B cell (primary cell): ENCODE results near the gene MLLT10. TPM values are rescaled to one million over a fixed set of nuclear protein-coding genes. Genes with fewer than 3 reads are reported as not detected.

Source experiments
- ATAC-seq: fragments of 200-7000 bp; cut with Tn5 transposase; one replicate; pipeline ENCODE4 v1.10.0; 2021; ENCODE audit warnings: low read depth, mild to moderate bottlenecking, moderate number of reproducible peaks, moderate library complexity
- CTCF ChIA-PET: fragments of 350-600 bp; sonication (Branson Sonifier 250); formaldehyde crosslinking; loops from one replicate; lab custom pipeline; 2021; ENCODE audit warnings: antibody characterized with exemption, inconsistent platforms; lab: Charles Lee
- POLR2A ChIA-PET: fragments of 350-600 bp; sonication (Branson Sonifier 250); formaldehyde crosslinking; loops from one replicate; lab custom pipeline; 2021; ENCODE audit warnings: antibody characterized with exemption; lab: Charles Lee
- DNase-seq: peaks from one replicate; pipeline ENCODE4 v3.0.0; 2013
- H2AFZ ChIP-seq: 2 replicates; pipeline ENCODE4 v1.6.1; 2012; ENCODE audit warnings: mild to moderate bottlenecking, low read depth, low read length; ENCODE audit not compliant: insufficient read depth, poor library complexity, severe bottlenecking
- H3K27ac ChIP-seq, 2 donors: 1 replicate in 1 of 2; 2 replicates in 1 of 2; pipeline ENCODE4 v1.5.1; 2012 to 2013; ENCODE audit warnings: low read length in 2 of 2, mild to moderate bottlenecking in 2 of 2, moderate library complexity in 1 of 2
- H3K27me3 ChIP-seq, 4 experiments: fragments of 200-600 bp in 1 of 4; sonication (generic) in 1 of 4; replicated peaks in 1 of 4; 1 replicate in 2 of 4; 2 replicates in 2 of 4; pipeline versions ENCODE4 v1.6.1 to v1.7.0; 2013 to 2016; ENCODE audit warnings: low read length in 3 of 4, mild to moderate bottlenecking in 2 of 4, mixed read lengths in 1 of 4, moderate library complexity in 1 of 4; ENCODE audit not compliant: insufficient read depth in 4 of 4, control insufficient read depth in 3 of 4; ENCODE audit errors: control extremely low read depth in 1 of 4
- H3K36me3 ChIP-seq, 2 experiments: replicated peaks in 1 of 2; 1 replicate in 1 of 2; 2 replicates in 1 of 2; pipeline versions ENCODE4 v1.6.1 to v1.7.1; 2013; ENCODE audit warnings: low read length in 1 of 2; ENCODE audit not compliant: insufficient read depth in 2 of 2, control insufficient read depth in 1 of 2; ENCODE audit errors: control extremely low read depth in 1 of 2, extremely low read depth in 1 of 2
- H3K4me1 ChIP-seq, 2 donors: fragments of 200-600 bp in 1 of 2; sonication (generic) in 1 of 2; 1 replicate in 1 of 2; 2 replicates in 1 of 2; pipeline versions ENCODE4 v1.5.1 to v1.6.1; 2013 to 2017; ENCODE audit warnings: low read length in 2 of 2; ENCODE audit not compliant: control insufficient read depth in 2 of 2, insufficient read depth in 2 of 2
- H3K4me2 ChIP-seq: replicated peaks from 2 replicates; pipeline ENCODE3; 2012; ENCODE audit warnings: mild to moderate bottlenecking, low read depth, low read length; ENCODE audit not compliant: poor library complexity, severe bottlenecking
- H3K4me3 ChIP-seq, 5 experiments: fragments of 200-600 bp in 1 of 5; sonication (generic) in 1 of 5; 1 replicate in 3 of 5; 2 replicates in 2 of 5; pipeline versions ENCODE4 v1.5.1 to v1.7.0; 2011 to 2016; ENCODE audit warnings: low read length in 4 of 5, mild to moderate bottlenecking in 4 of 5, low read depth in 2 of 5, control low read depth in 1 of 5, moderate library complexity in 1 of 5; ENCODE audit not compliant: insufficient read depth in 1 of 5; ENCODE audit errors: control extremely low read depth in 1 of 5, extremely low read depth in 1 of 5
- H3K79me2 ChIP-seq: fragments of 200-600 bp; sonication (generic); one replicate; pipeline ENCODE4 v1.6.0; 2016; ENCODE audit warnings: low read length; ENCODE audit not compliant: control insufficient read depth, insufficient read depth
- H3K9ac ChIP-seq: fragments of 200-600 bp; sonication (generic); 2 replicates; pipeline ENCODE4 v1.6.1; 2017; ENCODE audit warnings: mild to moderate bottlenecking, low read length, moderate library complexity
- H3K9me3 ChIP-seq, 3 donors: one replicate each; pipeline versions ENCODE4 v1.6.1 to v1.7.1; 2013; ENCODE audit warnings: low read length in 2 of 3; ENCODE audit not compliant: control insufficient read depth in 2 of 3, insufficient read depth in 1 of 3; ENCODE audit errors: control extremely low read depth in 1 of 3
- H4K20me1 ChIP-seq: 2 replicates; pipeline ENCODE4 v1.6.0; 2012; ENCODE audit warnings: mild to moderate bottlenecking, low read length; ENCODE audit not compliant: insufficient read depth, control insufficient read depth, poor library complexity, severe bottlenecking
- H3K27ac Mint-ChIP-seq: one replicate; pipeline ENCODE4 v1.8.0; 2021; ENCODE audit warnings: mixed read lengths
- H3K27me3 Mint-ChIP-seq: one replicate; pipeline ENCODE4 v1.8.0; 2021; ENCODE audit warnings: mixed read lengths
- H3K4me1 Mint-ChIP-seq: one replicate; pipeline ENCODE4 v1.8.0; 2021; ENCODE audit warnings: mixed read lengths
- H3K4me3 Mint-ChIP-seq: one replicate; pipeline ENCODE4 v1.8.0; 2021; ENCODE audit warnings: mixed read lengths
- H3K9me3 Mint-ChIP-seq: one replicate; pipeline ENCODE4 v1.8.0; 2022; ENCODE audit warnings: mixed read lengths; ENCODE audit not compliant: insufficient read depth
- CTCF ChIP-seq: fragments of 200-600 bp; IDR thresholded peaks from one replicate; pipeline ENCODE4 v1.8.0; 2022; ENCODE audit warnings: antibody characterized with exemption, mild to moderate bottlenecking
- EZH2 ChIP-seq: IDR thresholded peaks from 2 replicates; pipeline ENCODE4 v1.6.1; 2012; ENCODE audit warnings: borderline replicate concordance, low read depth, mild to moderate bottlenecking, moderate library complexity, low read length; ENCODE audit not compliant: insufficient read depth, poor library complexity, severe bottlenecking
- WGBS: methylation state at CpG from one replicate; pipeline ENCODE4 v1.1.5; 2013; ENCODE audit warnings: missing lambda C conversion rate; ENCODE audit not compliant: insufficient coverage; 5-methylcytosine and 5-hydroxymethylcytosine counted together
- intact Hi-C: fragments of 100-400 bp; cut with micrococcal nuclease; formaldehyde crosslinking; loops from one replicate; pipeline ENCODE4 v1.10.0; 2022
- polyA plus RNA-seq: library from polyadenylated mRNA; depleted of rRNA; stranded (reverse); fragments of >200 nt; gene quantifications from 2 replicates; pipeline ENCODE4 v1.2.3, GENCODE V29; 2012
- total RNA-seq, 2 donors: library from RNA; stranded (reverse); fragments of 120-200 nt in 1 of 2; gene quantifications; 1 replicate in 1 of 2; 2 replicates in 1 of 2; pipeline versions ENCODE4 v1.2.3 to v1.2.4, GENCODE V29; 2013 to 2022

MLLT10 gene
- total and polyA plus RNA-seq, 2 donors (not counting 1 experiment from before 2014, with no cell fraction given), result 21.7 to 70.5 TPM

GRCh38 chr10:21721000-21721665 is 187.1 kb downstream of the MLLT10 start:
- Histone ChIP-seq H3K4me1 (no peaks in the 10 kb centered on the region), H3K27me3 (no peaks in the 10 kb centered on the region), H3K4me3 (no peak overlapping the region), H3K79me2 (no peaks in the 10 kb centered on the region), H3K36me3 (peaks cover 0 to 3% of the 10 kb centered on the region in 2 experiments), H3K4me2 (no peak overlapping the region), H2AFZ (no peak overlapping the region), H3K27ac (no peak overlapping the region), H3K9me3 (no peaks in the 10 kb centered on the region), H4K20me1 (no peaks in the 10 kb centered on the region), H3K9ac (no peak overlapping the region)
- WGBS, result 94% methylated on average over 2 of the region's 6 CpGs
- no peaks in the 10 kb centered on the region for H3K9me3 Mint-ChIP-seq
- no peak overlapping the region for H3K27ac Mint-ChIP-seq
- no peak overlapping the region for H3K4me3 Mint-ChIP-seq
- TF ChIP-seq EZH2 (no peak), CTCF (no peak)
- ATAC-seq (no peak), DNase-seq (no peak)
- intact Hi-C loops, result no loop called here
- H3K27me3 Mint-ChIP-seq, result no peaks in the 10 kb centered on the region
- CTCF ChIA-PET, result interaction anchor here (0.6 to 3.6 kb wide), 2 partner anchors 11 to 45 kb away, joined by 3 to 8 read pairs; no protein-coding TSS in a partner anchor
- no peaks in the 10 kb centered on the region for H3K4me1 Mint-ChIP-seq
- POLR2A ChIA-PET, result no interaction called here

GRCh38 chr10:21722209-21722608 is 188.2 kb downstream of the MLLT10 start:
- Mint-ChIP-seq H3K4me1 (no peaks in the 10 kb centered on the region), H3K27me3 (no peaks in the 10 kb centered on the region), H3K9me3 (no peaks in the 10 kb centered on the region), H3K4me3 (no peak overlapping the region), H3K27ac (no peak overlapping the region)
- no peaks in the 10 kb centered on the region for H3K79me2 ChIP-seq
- H3K4me1 ChIP-seq, result no peaks in the 10 kb centered on the region
- intact Hi-C loops, result no loop called here
- H4K20me1 ChIP-seq, result no peaks in the 10 kb centered on the region
- H3K9me3 ChIP-seq, result no peaks in the 10 kb centered on the region
- no peak for TF ChIP-seq EZH2
- no peak for TF ChIP-seq CTCF
- H3K4me3 ChIP-seq, result no peak overlapping the region
- no peaks in the 10 kb centered on the region for H3K27me3 ChIP-seq
- no peak overlapping the region for H3K9ac ChIP-seq
- no peak overlapping the region for H3K4me2 ChIP-seq
- ATAC-seq (no peak), DNase-seq (no peak)
- WGBS, result no CpG with 5 or more reads among the region's 2 CpGs
- H2AFZ ChIP-seq, result no peak overlapping the region
- ChIA-PET POLR2A (no interaction called here), CTCF (interaction anchor here (3.6 kb wide), 1 partner anchor 10 kb away, joined by 8 read pairs; no protein-coding TSS in a partner anchor)
- H3K36me3 ChIP-seq, result peaks cover 0 to 9% of the 10 kb centered on the region in 2 experiments
- H3K27ac ChIP-seq, result no peak overlapping the region
